Muscle of back (tissue), 11 donors: ENCODE data around the gene PWP2. TPM values are rescaled to one million over a fixed set of nuclear protein-coding genes. Genes with fewer than 3 reads are reported as not detected.
"Not testable (repeated sequence)": the region's sequence is repeated elsewhere in the genome, so short reads cannot be mapped to it uniquely, and the experiment has no call there.

Source experiments
- DNase-seq, 3 donors: peaks; one replicate each; pipeline versions ENCODE4 v3.0.0 to v3.0.0-alpha.2; 2013
- polyA plus RNA-seq, 10 donors: library from polyadenylated mRNA; unstranded; fragments of 120-200 nt; gene quantifications; one replicate each; pipeline ENCODE4 v1.2.1, GENCODE V29; 2013; ENCODE audit not compliant: insufficient read length in 10 of 10

PWP2 gene
- polyA plus RNA-seq, 10 donors = 0.16 to 10.6 (median 5.5) TPM

GRCh38 chr21:44133715-44134057, 26.5 kb downstream of the PWP2 start:
- not testable (repeated sequence) for DNase-seq

GRCh38 chr21:44134732-44135131, 27.5 kb downstream of the PWP2 start:
- DNase-seq = not testable (repeated sequence)

DNA sequence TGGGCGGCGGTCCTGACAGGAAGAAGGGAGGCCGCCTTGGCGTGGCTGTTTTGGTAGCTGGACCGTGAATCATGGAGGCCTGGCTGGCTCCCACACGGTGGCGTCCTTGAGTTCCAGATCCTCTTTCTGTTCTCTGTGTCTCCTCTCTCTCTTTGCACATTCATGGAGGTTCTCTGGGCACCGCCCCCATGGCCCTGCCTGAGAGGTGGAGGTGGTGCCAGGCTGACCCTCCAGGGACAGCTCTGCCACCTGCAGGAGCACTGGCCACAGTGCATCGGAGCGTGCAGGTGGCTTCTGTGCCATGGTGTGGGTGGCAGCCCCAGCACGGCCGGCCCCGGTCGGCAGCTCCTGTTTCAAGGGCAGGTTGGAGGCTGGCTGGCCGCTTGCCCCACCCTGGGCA, 30.8 kb downstream of the PWP2 start:
- not testable (repeated sequence) for DNase-seq

DNA sequence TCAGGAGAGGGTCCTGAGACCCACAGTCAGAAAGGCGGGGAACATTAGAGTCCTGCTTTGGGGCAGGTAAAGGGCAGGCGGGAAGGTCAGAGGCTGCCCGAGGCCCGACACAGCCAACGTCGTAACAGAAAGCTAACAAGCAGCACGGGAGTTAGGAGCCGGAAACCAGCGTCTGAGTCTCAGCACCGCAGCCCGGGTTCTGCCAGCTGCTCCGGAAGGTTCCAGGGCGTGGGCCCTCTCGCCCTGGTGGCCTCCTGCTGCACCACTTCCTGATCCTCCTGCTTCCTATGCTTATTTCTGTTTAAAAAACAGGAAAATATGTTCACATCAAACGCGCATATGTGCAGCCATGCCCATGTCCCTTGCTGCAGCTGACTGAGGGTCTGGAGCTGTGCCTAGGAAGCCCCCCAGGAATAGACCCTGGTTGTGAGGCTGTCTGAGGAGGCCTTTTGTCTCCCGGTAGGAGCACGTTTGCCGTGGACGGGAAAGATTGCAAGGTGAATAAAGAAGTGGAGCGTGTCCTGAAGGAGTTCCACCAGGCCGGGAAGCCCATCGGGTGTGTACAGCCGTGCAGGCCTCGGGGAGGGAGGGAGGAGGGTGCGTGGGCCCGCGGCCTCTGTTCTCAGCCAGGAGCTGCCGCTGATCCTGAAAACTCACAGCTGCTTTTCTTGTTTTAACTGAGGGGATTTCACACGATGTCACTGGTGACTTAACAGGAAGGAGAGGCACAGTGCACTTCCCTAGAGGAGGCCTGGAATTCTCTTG, 32.8 kb downstream of the PWP2 start:
- DNase-seq = peak in 1 of 3 donors; percentile 1

GRCh38 chr21:44140552-44140932, 33.3 kb downstream of the PWP2 start:
- DNase-seq = not testable (repeated sequence)

GRCh38 chr21:44142470-44142869, 35.3 kb downstream of the PWP2 start:
- peak in 1 of 3 donors; percentile 0 for DNase-seq

DNA sequence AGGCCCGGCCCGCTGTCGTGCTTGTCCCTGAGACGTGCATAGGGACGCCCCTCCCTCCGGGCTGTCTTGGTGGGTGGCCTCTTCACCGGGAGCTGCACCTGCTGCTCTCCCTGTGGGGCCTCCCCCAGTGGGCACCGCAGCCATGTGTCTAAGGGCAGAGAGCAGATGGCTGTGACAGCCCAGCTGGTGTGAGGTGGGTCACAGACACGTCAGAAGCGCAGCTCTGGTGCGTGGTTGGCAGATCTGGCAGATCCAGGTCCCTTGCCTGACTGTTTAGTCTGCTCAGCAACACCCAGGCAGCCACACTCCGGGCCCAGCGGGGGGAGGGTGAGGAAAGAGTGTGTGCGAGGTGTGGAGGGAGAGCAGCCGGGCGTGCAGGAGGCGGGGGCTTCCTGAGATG, 36.2 kb downstream of the PWP2 start:
- not testable (repeated sequence) for DNase-seq

GRCh38 chr21:44143996-44144395, 36.8 kb downstream of the PWP2 start:
- DNase-seq = peak in 1 of 3 donors; percentile 0

GRCh38 chr21:44144784-44145602, 37.8 kb downstream of the PWP2 start:
- DNase-seq = not testable (repeated sequence)

DNA sequence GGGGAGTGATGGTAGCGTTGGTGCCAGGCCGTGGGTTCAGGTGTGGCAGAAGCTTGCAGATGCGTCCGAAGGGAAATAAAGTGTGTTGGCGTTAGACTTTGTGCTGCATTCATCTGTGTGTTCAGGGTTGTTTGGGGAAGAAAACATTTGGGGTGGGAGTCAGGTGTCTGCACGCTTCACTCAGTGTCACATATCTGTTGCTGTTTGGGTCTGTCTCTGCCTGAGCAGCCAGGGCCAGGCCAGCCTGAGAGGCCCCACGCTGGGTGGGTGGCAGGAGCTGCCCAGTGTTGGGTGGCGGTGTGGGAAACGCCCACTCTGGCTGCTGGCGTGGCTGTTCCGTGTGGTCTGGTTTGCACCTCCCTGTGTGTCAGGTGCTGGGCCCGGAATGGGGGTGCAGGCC, 38.4 kb downstream of the PWP2 start:
- DNase-seq = not testable (repeated sequence)

GRCh38 chr21:44147108-44147507, 39.9 kb downstream of the PWP2 start:
- not testable (repeated sequence) for DNase-seq

DNA sequence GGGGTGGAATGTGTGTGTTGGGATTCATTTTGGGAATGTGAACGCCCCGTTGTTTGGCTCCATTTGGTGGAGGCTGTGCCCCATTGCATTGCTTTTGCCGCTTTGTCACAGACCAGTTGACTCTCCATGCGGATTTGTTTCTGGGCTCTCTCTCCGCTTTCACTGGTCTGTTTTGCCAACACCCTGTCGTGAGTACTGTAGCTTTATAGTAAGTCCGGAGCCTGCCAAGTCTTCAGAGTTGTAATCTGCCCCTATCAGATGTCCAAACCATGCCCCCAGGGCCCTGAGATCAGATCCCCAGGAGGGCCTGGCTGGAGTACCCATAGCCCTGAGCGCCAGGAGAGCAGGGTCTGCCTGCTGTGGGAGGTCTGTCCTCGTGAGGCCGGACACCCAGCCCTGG, 43.1 kb downstream of the PWP2 start:
- DNase-seq = not testable (repeated sequence)

DNA sequence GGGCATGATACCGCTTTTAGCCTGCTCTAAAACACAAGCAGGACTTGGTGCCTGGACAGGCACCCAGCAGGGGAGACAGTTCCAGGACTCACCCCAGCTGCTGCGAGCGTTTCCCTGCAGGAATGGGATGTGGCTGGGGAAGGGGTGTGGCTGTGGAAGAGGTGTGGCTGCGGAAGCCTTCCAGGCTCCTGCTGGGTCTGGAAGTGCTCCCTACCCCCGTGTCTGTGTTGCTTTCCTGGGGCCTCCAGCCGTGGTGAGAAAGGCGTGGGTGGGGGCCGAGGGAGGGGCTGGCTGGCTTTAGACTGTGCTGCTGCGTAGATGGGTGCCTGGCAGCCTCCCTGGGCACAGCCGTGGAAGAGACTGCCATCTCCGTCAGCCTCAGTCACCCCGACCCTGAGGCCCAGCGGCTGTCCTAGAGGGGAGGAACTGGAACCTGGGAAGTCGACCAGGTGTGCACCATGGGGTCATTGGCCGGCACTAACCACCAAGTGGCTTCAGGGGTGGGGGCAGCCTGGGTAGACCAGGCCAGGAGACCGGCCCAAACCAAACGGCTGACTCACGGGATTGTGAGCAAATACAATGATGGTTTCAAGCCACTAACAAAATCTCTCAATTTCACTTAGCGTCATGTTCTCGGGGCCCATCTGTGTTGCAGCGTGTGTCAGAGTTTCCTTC, 46.2 kb downstream of the PWP2 start:
- DNase-seq = peak in 1 of 3 donors; percentile 0

DNA sequence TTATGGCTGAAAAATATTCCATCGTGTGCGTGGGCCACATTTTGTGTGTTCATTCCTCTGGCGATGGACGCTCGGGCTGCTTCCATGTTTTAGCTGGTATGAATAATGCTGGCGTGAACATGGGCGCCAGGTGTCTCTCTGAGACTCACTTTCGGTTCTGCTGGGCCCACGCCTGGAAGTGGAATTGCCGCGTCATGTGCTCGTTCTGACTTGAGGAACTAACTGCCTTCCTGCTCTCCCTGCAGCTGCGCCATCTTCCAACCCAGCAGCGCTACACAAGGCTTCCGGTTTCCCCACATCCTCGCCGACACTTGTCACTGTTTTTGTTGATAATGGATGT, 46.7 kb downstream of the PWP2 start:
- DNase-seq = not testable (repeated sequence)

DNA sequence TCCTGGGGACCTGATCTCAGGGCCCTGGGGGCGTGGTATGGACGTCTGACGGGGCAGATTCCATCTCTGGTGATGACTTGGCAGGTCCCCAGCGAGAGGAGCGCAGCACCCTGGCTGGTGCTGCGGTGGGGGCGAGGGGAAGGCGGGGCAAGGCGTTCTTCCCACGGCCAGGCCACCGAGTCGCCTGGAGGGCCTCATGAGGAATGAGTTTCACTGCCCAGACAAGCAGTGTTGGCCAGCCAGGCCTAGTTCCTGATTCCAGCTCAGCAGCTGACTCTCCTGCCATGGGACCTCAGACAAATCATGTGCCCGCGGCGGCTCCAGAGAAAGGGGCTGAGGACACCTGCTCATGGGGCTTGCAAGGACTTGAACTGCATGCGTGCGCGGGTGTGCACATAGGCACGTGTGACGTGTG, 47.6 kb downstream of the PWP2 start:
- DNase-seq = not testable (repeated sequence)

GRCh38 chr21:44155231-44155993, 48.2 kb downstream of the PWP2 start:
- peak in 1 of 3 donors; percentile 0 for DNase-seq

- not testable (repeated sequence) for DNase-seq
These were observed 48.8 kb downstream of the PWP2 start for GRCh38 chr21:44155994-44156380.

DNA sequence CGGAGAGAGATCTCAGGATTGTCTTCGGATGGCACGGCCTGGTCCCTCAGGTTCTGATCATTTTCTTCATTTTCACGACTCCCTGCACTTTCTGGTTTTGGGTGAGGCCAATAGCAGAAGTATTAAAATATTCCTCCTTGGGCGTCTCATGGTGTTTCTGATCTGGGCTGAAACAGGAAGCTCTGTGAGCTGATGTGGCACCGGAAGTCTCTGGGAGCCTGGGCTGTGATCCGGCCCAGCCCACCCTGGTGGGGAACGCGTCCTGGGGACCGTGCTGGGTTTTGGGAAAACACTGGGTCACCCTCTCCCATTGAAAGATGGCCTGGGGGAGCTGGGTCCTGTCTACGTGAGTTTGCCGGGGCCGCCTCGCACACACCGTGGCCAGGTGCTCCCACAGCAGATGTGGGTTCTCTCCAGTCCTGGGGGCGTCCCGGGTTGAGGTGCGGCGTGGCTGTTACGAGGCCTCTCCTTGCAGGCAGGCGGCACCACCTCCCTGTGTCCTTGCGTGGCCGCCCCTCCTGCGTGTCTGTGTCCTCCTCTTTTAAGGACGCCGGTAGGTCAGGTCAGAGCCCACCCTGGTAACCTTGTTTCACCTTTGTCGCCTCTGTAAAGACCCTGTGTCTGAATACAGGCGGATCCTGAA, 50.4 kb downstream of the PWP2 start:
- DNase-seq = not testable (repeated sequence)

GRCh38 chr21:44158082-44158468, 50.9 kb downstream of the PWP2 start:
- DNase-seq = not testable (repeated sequence)

DNA sequence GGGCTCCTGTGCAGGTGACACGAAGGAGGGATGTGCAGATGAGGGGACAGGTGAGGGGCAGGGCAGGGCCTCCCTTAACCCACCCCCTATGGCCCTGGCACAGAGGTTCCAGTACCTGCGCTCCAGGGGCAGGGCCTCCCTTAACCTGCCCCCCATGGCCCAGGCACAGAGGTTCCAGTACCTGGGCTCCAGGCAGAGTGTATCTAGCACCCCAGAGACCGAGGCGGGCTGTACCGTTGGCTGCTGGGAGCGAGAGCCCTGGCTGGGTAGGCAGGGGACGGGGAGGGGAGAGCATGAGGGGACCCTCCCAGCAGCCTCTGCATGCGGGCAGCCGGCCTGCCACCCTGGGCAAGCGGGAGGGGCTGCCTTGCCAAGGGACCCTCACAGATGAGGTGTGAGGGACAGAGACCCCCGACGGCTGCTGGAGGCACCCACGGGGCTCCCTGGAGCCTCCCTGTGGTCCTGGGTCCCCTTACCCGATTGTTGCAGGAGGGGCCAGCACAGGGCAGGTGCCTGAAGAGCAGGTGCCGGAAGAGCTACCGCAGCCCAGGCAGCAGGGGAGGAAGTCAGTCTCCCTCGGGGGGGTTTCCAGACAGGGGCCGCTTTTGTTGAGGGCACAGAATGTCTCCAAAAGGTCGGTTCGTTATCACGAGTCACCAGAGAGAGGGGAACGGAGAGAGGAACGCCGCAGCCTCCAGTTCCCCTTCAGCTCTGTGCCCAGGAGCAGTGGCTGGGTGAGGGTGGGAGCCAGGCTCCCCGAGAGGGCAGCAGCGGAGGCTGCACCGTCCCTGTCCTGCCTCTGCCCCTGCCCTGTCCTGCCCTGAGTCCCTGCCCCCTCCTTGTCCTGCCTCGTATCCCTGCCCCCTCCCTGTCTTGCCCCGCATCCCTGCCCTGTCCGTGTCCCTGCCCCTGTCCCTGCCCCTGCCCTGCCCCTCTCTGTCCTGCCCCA, 52.4 kb downstream of the PWP2 start:
- not testable (repeated sequence) for DNase-seq
